RCC 7860 (cell line): ENCODE measurements around the gene OR5AP2.
"Not testable (repeated sequence)": the region's sequence is repeated elsewhere in the genome, so short reads cannot be mapped to it uniquely, and the experiment has no call there.

ENCODE experiments used
- DNase-seq: peaks from one replicate; pipeline ENCODE4 v3.0.0-alpha.2; 2015; ENCODE audit warnings: low spot score
- FAIRE-seq: peaks from 2 replicates; lab custom pipeline; 2012; peaks lifted over from hg19 to GRCh38; lab: Jason Lieb, UNC

The OR5AP2 gene

GRCh38 chr11:56642339-56642738 lies at the start of gene OR5AP2:
TSS of gene OR5AP2 (minus strand) at chr11:56642439. CDS start at chr11:56642439, 0 bp downstream.
- no peak for DNase-seq
- no peak for FAIRE-seq

- FAIRE-seq, DNase-seq: not testable (repeated sequence)
Observed at GRCh38 chr11:56691179-56691578, 48.9 kb upstream of the OR5AP2 start.

- FAIRE-seq (no peak), DNase-seq (no peak)
Observed at GRCh38 chr11:56688554-56689100, 46.4 kb upstream of the OR5AP2 start.

- no peak for DNase-seq
- no peak for FAIRE-seq
Observed at GRCh38 chr11:56670984-56671383, 28.7 kb upstream of the OR5AP2 start.

- DNase-seq (no peak), FAIRE-seq (no peak)
Observed at GRCh38 chr11:56663386-56663785, 21.1 kb upstream of the OR5AP2 start, which contains the start of gene OR5AR1. TSS of gene OR5AR1 (plus strand) at chr11:56663686. CDS start at chr11:56663686, 0 bp downstream.

- FAIRE-seq (no peak), DNase-seq (no peak)
Observed at GRCh38 chr11:56659755-56660154, 17.5 kb upstream of the OR5AP2 start.

- no peak for DNase-seq
- FAIRE-seq = no peak
Observed at GRCh38 chr11:56637500-56637899, 4.7 kb downstream of the OR5AP2 start.

- no peak for FAIRE-seq
- no peak for DNase-seq
Observed at GRCh38 chr11:56636861-56637260, 5.4 kb downstream of the OR5AP2 start.

- FAIRE-seq = no peak
- DNase-seq = no peak
Observed at GRCh38 chr11:56632329-56632728, 9.9 kb downstream of the OR5AP2 start.

GRCh38 chr11:56625946-56626345 lies 16.3 kb downstream of the OR5AP2 start:
- FAIRE-seq (no peak), DNase-seq (no peak)

GRCh38 chr11:56624661-56625110 lies 17.6 kb downstream of the OR5AP2 start:
- FAIRE-seq (peak; percentile 90), DNase-seq (peak; percentile 72)

GRCh38 chr11:56611174-56611573 lies 31.1 kb downstream of the OR5AP2 start:
- DNase-seq (no peak), FAIRE-seq (no peak)

- FAIRE-seq, DNase-seq: not testable (repeated sequence)
Observed at GRCh38 chr11:56592088-56592717, 50.0 kb downstream of the OR5AP2 start.
